OCI-LY3 (cell line): Measurements from ENCODE around the gene ROBO1.

ENCODE experiments used
- H2AFZ ChIP-seq: fragments of 200-600, 300-600 bp; shearing (Covaris generic); 2 replicates; pipeline ENCODE4 v1.6.0; 2014; ENCODE audit warnings: antibody characterized with exemption, low read depth, low read length
- H3K27ac ChIP-seq: fragments of 200-600, 300-600 bp; sonication (generic); 2 replicates; pipeline ENCODE4 v1.5.1; 2014; ENCODE audit warnings: mild to moderate bottlenecking, low read length, moderate library complexity, mixed read lengths
- H3K27me3 ChIP-seq: fragments of 200-600, 300-600 bp; sonication (generic); 2 replicates; pipeline ENCODE4 v1.6.1; 2014; ENCODE audit warnings: low read depth, low read length, mixed read lengths
- H3K36me3 ChIP-seq: fragments of 200-600, 300-600 bp; sonication (generic); replicated peaks from 2 replicates; pipeline ENCODE3; 2014; ENCODE audit warnings: low read depth, low read length, mixed read lengths
- H3K4me1 ChIP-seq: fragments of 300-600, 200-600 bp; sonication (generic); 2 replicates; pipeline ENCODE4 v1.6.1; 2014; ENCODE audit warnings: low read length, mixed read lengths
- H3K4me2 ChIP-seq: fragments of 200-600, 300-600 bp; sonication (generic); 2 replicates; pipeline ENCODE4 v1.6.1; 2014; ENCODE audit warnings: low read length, mixed read lengths
- H3K4me3 ChIP-seq: fragments of 300-600, 200-600 bp; sonication (generic); 2 replicates; pipeline ENCODE4 v1.5.1; 2014; ENCODE audit warnings: antibody characterized with exemption, mild to moderate bottlenecking, low read length, moderate library complexity
- H3K79me2 ChIP-seq: fragments of 300-600, 200-600 bp; shearing (Covaris generic); 2 replicates; pipeline ENCODE4 v1.6.1; 2014; ENCODE audit warnings: mild to moderate bottlenecking, low read length, mixed read lengths
- H3K9ac ChIP-seq: fragments of 300-600, 200-600 bp; shearing (Covaris generic); 2 replicates; pipeline ENCODE4 v1.6.0; 2014; ENCODE audit warnings: mild to moderate bottlenecking, low read length, moderate library complexity
- H3K9me3 ChIP-seq: fragments of 200-600, 300-600 bp; shearing (Covaris generic); 2 replicates; pipeline ENCODE4 v1.6.1; 2014; ENCODE audit warnings: low read length, mixed read lengths; ENCODE audit not compliant: insufficient read depth
- H4K20me1 ChIP-seq: fragments of 200-600, 300-600 bp; sonication (generic); 2 replicates; pipeline ENCODE4 v1.6.1; 2016; ENCODE audit warnings: low read length, mixed read lengths; ENCODE audit not compliant: insufficient read depth
- CTCF ChIP-seq: fragments of 200-600, 300-600 bp; sonication (generic); IDR thresholded peaks from 2 replicates; pipeline ENCODE4 v1.5.1; 2014; ENCODE audit warnings: antibody characterized with exemption, low read length, low read depth
- EZH2phosphoT487 ChIP-seq: fragments of 200-600 bp; shearing (Covaris generic); IDR thresholded peaks from 2 replicates; pipeline ENCODE4 v1.6.1; 2018; ENCODE audit warnings: antibody characterized with exemption, mixed run types, low read depth

The ROBO1 gene

GRCh38 chr3:79115458-79115857 is 652.3 kb downstream of the ROBO1 start:
- TF ChIP-seq CTCF = no peak
- no peak for TF ChIP-seq EZH2phosphoT487
- Histone ChIP-seq H3K4me2 (no peak overlapping the region), H3K9ac (no peak overlapping the region), H3K79me2 (no peaks in the 10 kb centered on the region), H3K36me3 (no peaks in the 10 kb centered on the region), H3K4me1 (no peaks in the 10 kb centered on the region), H3K4me3 (no peak overlapping the region), H3K27ac (no peak overlapping the region), H3K27me3 (no peaks in the 10 kb centered on the region), H4K20me1 (no peaks in the 10 kb centered on the region), H3K9me3 (no peaks in the 10 kb centered on the region), H2AFZ (no peak overlapping the region)

GRCh38 chr3:79113876-79114275 is 653.9 kb downstream of the ROBO1 start:
- H2AFZ ChIP-seq = no peak overlapping the region
- no peak overlapping the region for H3K9ac ChIP-seq
- H3K27me3 ChIP-seq = no peaks in the 10 kb centered on the region
- H3K79me2 ChIP-seq = no peaks in the 10 kb centered on the region
- H3K4me1 ChIP-seq = no peaks in the 10 kb centered on the region
- no peaks in the 10 kb centered on the region for H3K36me3 ChIP-seq
- H3K4me3 ChIP-seq = no peak overlapping the region
- TF ChIP-seq CTCF = no peak
- TF ChIP-seq EZH2phosphoT487 = no peak
- H3K9me3 ChIP-seq = no peaks in the 10 kb centered on the region
- no peaks in the 10 kb centered on the region for H4K20me1 ChIP-seq
- no peak overlapping the region for H3K27ac ChIP-seq
- H3K4me2 ChIP-seq = no peak overlapping the region

GRCh38 chr3:79111375-79112052 is 656.3 kb downstream of the ROBO1 start:
- no peaks in the 10 kb centered on the region for H3K4me1 ChIP-seq
- no peak overlapping the region for H2AFZ ChIP-seq
- no peaks in the 10 kb centered on the region for H3K79me2 ChIP-seq
- H3K9me3 ChIP-seq = no peaks in the 10 kb centered on the region
- no peak overlapping the region for H3K4me3 ChIP-seq
- no peak overlapping the region for H3K9ac ChIP-seq
- H3K4me2 ChIP-seq = no peak overlapping the region
- H3K27ac ChIP-seq = no peak overlapping the region
- no peak for TF ChIP-seq EZH2phosphoT487
- no peak for TF ChIP-seq CTCF
- no peaks in the 10 kb centered on the region for H3K27me3 ChIP-seq
- H3K36me3 ChIP-seq = no peaks in the 10 kb centered on the region
- no peaks in the 10 kb centered on the region for H4K20me1 ChIP-seq

- Histone ChIP-seq H3K4me1 (no peaks in the 10 kb centered on the region), H2AFZ (no peak overlapping the region), H3K9ac (no peak overlapping the region), H3K27me3 (no peaks in the 10 kb centered on the region), H4K20me1 (no peaks in the 10 kb centered on the region), H3K79me2 (no peaks in the 10 kb centered on the region), H3K36me3 (no peaks in the 10 kb centered on the region), H3K4me2 (no peak overlapping the region), H3K27ac (no peak overlapping the region), H3K9me3 (no peaks in the 10 kb centered on the region), H3K4me3 (no peak overlapping the region)
- TF ChIP-seq EZH2phosphoT487 = no peak
- TF ChIP-seq CTCF = no peak
These were observed 658.0 kb downstream of the ROBO1 start for GRCh38 chr3:79109754-79110153.
